Endothelial cell of umbilical vein (primary cell): ENCODE measurements around the gene FBXL17.

Source experiments
- EZH2 ChIP-seq: IDR thresholded peaks from 2 replicates; pipeline ENCODE4 v1.6.1; 2012; ENCODE audit warnings: borderline replicate concordance, low read depth, mild to moderate bottlenecking, moderate library complexity, low read length, inconsistent platforms; ENCODE audit not compliant: severe bottlenecking
- MYC ChIP-seq: IDR thresholded peaks from one replicate; pipeline ENCODE4 v1.6.1; 2011; ENCODE audit warnings: mild to moderate bottlenecking, low read depth, low read length
- POLR2AphosphoS5 ChIP-seq: IDR thresholded peaks from 2 replicates; pipeline ENCODE4 v1.6.1; 2012; ENCODE audit warnings: low read depth, mild to moderate bottlenecking, control low read depth, low read length, moderate library complexity; ENCODE audit not compliant: insufficient read depth

DNA sequence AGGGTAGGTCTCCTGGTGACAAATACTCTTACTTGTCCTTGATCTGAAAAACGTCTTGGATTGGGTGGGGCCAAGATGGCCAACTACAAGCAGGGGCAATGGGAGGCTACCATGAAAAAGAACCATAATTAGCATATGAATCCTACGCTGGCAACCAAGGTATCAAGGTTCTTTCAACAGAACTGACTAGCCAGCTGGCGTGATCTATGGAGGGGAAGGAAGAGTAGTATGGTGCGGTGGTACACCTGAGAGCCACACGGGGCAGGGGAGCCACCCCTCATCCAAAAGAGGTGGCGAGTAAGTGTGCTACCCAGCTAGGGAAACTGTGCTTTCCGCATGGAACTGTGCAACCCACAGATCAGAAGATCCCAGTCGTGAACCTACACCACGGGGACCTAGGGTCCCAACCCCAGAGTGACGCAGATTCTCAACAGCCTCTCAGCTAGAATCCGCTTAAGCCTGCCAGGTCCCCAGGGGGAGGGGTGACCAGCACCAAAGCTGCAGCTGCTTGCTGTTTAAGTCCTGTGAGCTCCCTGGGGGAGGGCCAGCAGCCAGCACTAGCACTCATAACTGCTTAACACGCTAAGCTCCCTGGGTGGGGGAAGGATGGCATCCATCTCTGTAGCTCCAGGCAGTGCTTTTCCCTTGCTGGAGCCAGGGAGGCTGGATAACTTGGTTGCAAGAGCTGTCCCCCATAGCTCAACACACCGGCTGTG, 334.8 kb downstream of the FBXL17 start:
- TF ChIP-seq EZH2 (no peak), POLR2AphosphoS5 (no peak), MYC (no peak)
